GM12878 (cell line): ENCODE measurements around the gene PLEKHA7. TPM values are rescaled to one million over a fixed set of nuclear protein-coding genes. Genes with fewer than 3 reads are reported as not detected.

ENCODE experiments used
- ATAC-seq: fragments of 200-7000 bp; cut with Tn5 transposase; 3 replicates; pipeline ENCODE4 v1.9.1; 2020; ENCODE audit warnings: mild to moderate bottlenecking, moderate library complexity
- BruUV-seq: library from RNA; stranded (reverse); fragments of 400-500 nt; replicated peaks from 2 replicates; lab custom pipeline; 2021; lab: Mats Ljungman, UMichigan
- CTCF ChIA-PET: fragments of 300-600 bp; sonication (Branson Sonifier 250); formaldehyde crosslinking; extraction: SDS; loops from one replicate; lab custom pipeline; 2021; ENCODE audit warnings: inconsistent platforms; lab: Yijun Ruan, JAX
- POLR2A ChIA-PET: fragments of 350-600 bp; formaldehyde crosslinking; extraction: SDS; loops from one replicate; lab custom pipeline; 2021; ENCODE audit warnings: inconsistent platforms; lab: Charles Lee
- RAD21 ChIA-PET: fragments of 300-600 bp; sonication (Branson Sonifier 250); formaldehyde crosslinking; loops from one replicate; lab custom pipeline; 2023; ENCODE audit warnings: antibody characterized with exemption; ENCODE audit not compliant: unreplicated experiment; lab: Charles Lee
- SMC1A ChIA-PET: fragments of 300-600 bp; sonication (Branson Sonifier 250); formaldehyde crosslinking; loops from one replicate; lab custom pipeline; 2023; ENCODE audit not compliant: unreplicated experiment, uncharacterized antibody; lab: Charles Lee
- DNase-seq: peaks from one replicate; pipeline ENCODE4 v3.0.0-alpha.2; 2011; ENCODE audit warnings: low read depth, low spot score
- FAIRE-seq: peaks from 3 replicates; lab custom pipeline; 2011; peaks lifted over from hg19 to GRCh38; lab: Jason Lieb, UNC
- H2AFZ ChIP-seq: 2 replicates; pipeline ENCODE4 v1.6.0; 2011; ENCODE audit warnings: low read depth, low read length, control low read depth; ENCODE audit not compliant: control insufficient read depth
- H3K27ac ChIP-seq: 2 replicates; pipeline ENCODE4 v1.5.1; 2011; ENCODE audit warnings: control low read depth; ENCODE audit not compliant: control insufficient read depth, insufficient read depth
- H3K27me3 ChIP-seq, 2 experiments: replicated peaks in 1 of 2; 2 replicates each; pipeline versions ENCODE4 v1.6.0 to v1.6.1; 2011; ENCODE audit warnings: low read length in 1 of 2; ENCODE audit not compliant: control insufficient read depth in 2 of 2, insufficient read depth in 2 of 2
- H3K36me3 ChIP-seq, 2 experiments: 2 replicates each; pipeline ENCODE4 v1.5.1; 2011; ENCODE audit warnings: low read length in 1 of 2; ENCODE audit not compliant: control insufficient read depth in 2 of 2, insufficient read depth in 2 of 2
- H3K4me1 ChIP-seq: 2 replicates; pipeline ENCODE4 v1.6.1; 2011; ENCODE audit warnings: mild to moderate bottlenecking, low read length, moderate library complexity, mixed read lengths; ENCODE audit not compliant: control insufficient read depth, insufficient read depth
- H3K4me2 ChIP-seq: 2 replicates; pipeline ENCODE4 v1.6.0; 2011; ENCODE audit warnings: control low read depth; ENCODE audit not compliant: control insufficient read depth, insufficient read depth
- H3K4me3 ChIP-seq: fragments of 200-600 bp; sonication (generic); 2 replicates; pipeline ENCODE4 v1.5.1; 2016
- H3K79me2 ChIP-seq: 2 replicates; pipeline ENCODE4 v1.6.0; 2011; ENCODE audit warnings: low read length; ENCODE audit not compliant: control insufficient read depth, insufficient read depth
- H3K9ac ChIP-seq: 2 replicates; pipeline ENCODE4 v1.8.0; 2011; ENCODE audit warnings: low read length, control low read depth, mixed read lengths; ENCODE audit not compliant: control insufficient read depth, insufficient read depth
- H3K9me3 ChIP-seq: replicated peaks from 3 replicates; pipeline ENCODE4 v1.5.1; 2011; ENCODE audit warnings: mild to moderate bottlenecking, low read length; ENCODE audit not compliant: control insufficient read depth, insufficient read depth
- H4K20me1 ChIP-seq: 2 replicates; pipeline ENCODE4 v1.6.0; 2011; ENCODE audit not compliant: control insufficient read depth, insufficient read depth
- BMI1 ChIP-seq: fragments of 450-650 bp; IDR thresholded peaks from 2 replicates; pipeline ENCODE4 v1.6.1; 2016; ENCODE audit warnings: mild to moderate bottlenecking, moderate library complexity, borderline replicate concordance
- EGR1 ChIP-seq, 2 experiments: IDR thresholded peaks; 1 replicate in 1 of 2; 2 replicates in 1 of 2; pipeline ENCODE4 v1.6.1; 2011 to 2012; ENCODE audit warnings: low read depth in 2 of 2, low read length in 2 of 2, borderline replicate concordance in 1 of 2, mild to moderate bottlenecking in 1 of 2, moderate library complexity in 1 of 2
- IRF5 ChIP-seq: fragments of 450-650 bp; IDR thresholded peaks from 2 replicates; pipeline ENCODE4 v1.6.1; 2017; ENCODE audit warnings: borderline replicate concordance
- JUND ChIP-seq: IDR thresholded peaks from 2 replicates; pipeline ENCODE4 v1.6.1; 2012; ENCODE audit warnings: low read depth, mild to moderate bottlenecking, low read length, improper control_type of control experiment, moderate library complexity
- MXI1 ChIP-seq: fragments of 150-350 bp; IDR thresholded peaks from 2 replicates; pipeline ENCODE4 v1.6.1; 2011; ENCODE audit warnings: low read depth, mild to moderate bottlenecking, inconsistent platforms, low read length, improper control_type of control experiment
- NBN ChIP-seq: fragments of 450-650 bp; IDR thresholded peaks from 2 replicates; pipeline ENCODE4 v1.6.1; 2016
- PAX8 ChIP-seq: fragments of 450-650 bp; IDR thresholded peaks from 2 replicates; pipeline ENCODE4 v1.6.1; 2017; ENCODE audit warnings: mild to moderate bottlenecking, moderate library complexity
- RAD51 ChIP-seq: fragments of 450-650 bp; IDR thresholded peaks from 2 replicates; pipeline ENCODE4 v1.6.1; 2016; ENCODE audit warnings: moderate library complexity, mild to moderate bottlenecking, inconsistent platforms
- RCOR1 ChIP-seq: conservative IDR thresholded peaks from 2 replicates; pipeline ENCODE4 v1.6.1; 2012; ENCODE audit warnings: low read depth, low read length, improper control_type of control experiment
- SIX5 ChIP-seq: IDR thresholded peaks from 2 replicates; pipeline ENCODE4 v1.6.1; 2011; ENCODE audit warnings: mild to moderate bottlenecking, low read depth, low read length, moderate library complexity; ENCODE audit not compliant: severe bottlenecking
- SUPT20H ChIP-seq: IDR thresholded peaks from 2 replicates; pipeline ENCODE4 v1.6.1; 2011; ENCODE audit warnings: low read depth, mild to moderate bottlenecking, low read length, moderate library complexity, borderline replicate concordance; ENCODE audit not compliant: control insufficient read depth
- TARDBP ChIP-seq: IDR thresholded peaks from 2 replicates; pipeline ENCODE4 v1.6.1; 2016; ENCODE audit warnings: borderline replicate concordance
- TBL1XR1 ChIP-seq: IDR thresholded peaks from 2 replicates; pipeline ENCODE4 v1.6.1; 2012; ENCODE audit warnings: low read depth, low read length, improper control_type of control experiment
- USF1 ChIP-seq: IDR thresholded peaks from 2 replicates; pipeline ENCODE4 v1.6.1; 2011; ENCODE audit warnings: borderline replicate concordance, low read depth, mild to moderate bottlenecking, moderate library complexity, mixed read lengths, low read length; ENCODE audit not compliant: insufficient read depth; ENCODE audit errors: extremely low read length
- ZNF687 ChIP-seq: fragments of 450-650 bp; IDR thresholded peaks from 2 replicates; pipeline ENCODE4 v1.6.1; 2017; ENCODE audit warnings: mild to moderate bottlenecking, moderate library complexity
- WGBS: methylation state at CpG from one replicate; pipeline ENCODE4 v1.1.6; 2016; ENCODE audit warnings: low lambda C conversion rate; ENCODE audit not compliant: insufficient replicate concordance, insufficient coverage; ENCODE audit errors: missing lambda C conversion rate; 5-methylcytosine and 5-hydroxymethylcytosine counted together
- in situ Hi-C: fragments of 300-500 bp; cut with MboI; formaldehyde crosslinking; loops from 9 replicates; pipeline ENCODE4 v1.14.3; 2018; ENCODE audit warnings: mixed read lengths
- intact Hi-C: fragments of 100-400 bp; cut with micrococcal nuclease; formaldehyde crosslinking; loops from one replicate; pipeline ENCODE4 v1.14.2; 2022; ENCODE audit not compliant: unreplicated experiment
- polyA plus RNA-seq, 11 experiments: library from polyadenylated mRNA; depleted of rRNA in 4 of 11; unstranded in 6 of 11; stranded (reverse) in 5 of 11; fragments of >200 nt; fragmentation: Nextera tagmentation in 4 of 11; fragmentation: Illumina TruSeq in 1 of 11; extraction: Ambion mirVana in 4 of 11; extraction: Trizol in 1 of 11; gene quantifications; 1 replicate in 1 of 11; 2 replicates in 10 of 11; pipeline versions ENCODE4 v1.2.1 to v1.2.3, GENCODE V29; 2011 to 2016; ENCODE audit warnings: inconsistent platforms in 2 of 11, missing spikeins in 2 of 11, low read depth in 1 of 11
- total RNA-seq, 4 experiments: library from RNA; depleted of rRNA in 3 of 4; stranded (reverse); fragments of >200 nt in 3 of 4; fragmentation: Illumina TruSeq in 1 of 4; extraction: Trizol in 1 of 4; gene quantifications; 2 replicates each; pipeline versions ENCODE4 v1.2.1 to v1.2.3, GENCODE V29; 2013 to 2021
- TF ChIP-seq, protein P1 (sequence below): fragments of 450-650 bp; conservative IDR thresholded peaks from 2 replicates; pipeline ENCODE4 v1.6.1; 2017; ENCODE audit warnings: mild to moderate bottlenecking, moderate library complexity

PLEKHA7 gene
- total and polyA plus RNA-seq, 10 of the 15 experiments (the other 5 are each of a cell fraction or from before 2014, with no cell fraction given) = 0.45 to 5.3 (median 2.1) TPM

DNA sequence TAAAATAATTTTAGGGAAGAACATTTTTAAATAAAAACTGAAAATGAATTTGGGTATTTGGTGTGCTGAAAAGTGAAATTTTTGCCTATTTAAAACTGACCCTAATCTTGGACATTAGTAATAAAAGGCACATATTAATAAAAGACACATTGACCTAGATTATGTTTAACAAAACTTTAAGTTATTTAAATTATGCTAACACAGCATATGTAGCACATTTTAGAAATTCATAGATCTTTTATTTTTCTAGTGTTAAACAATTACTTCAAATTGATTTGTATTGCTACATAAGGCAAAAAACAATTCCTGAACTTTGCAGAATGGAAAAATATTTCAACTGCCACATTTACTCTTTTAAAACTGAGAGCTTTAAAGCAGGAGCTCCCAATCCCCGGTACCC is 265.1 kb downstream of the PLEKHA7 start:
- WGBS = 100% methylated on average over 1 of the region's 1 CpG
- CTCF ChIA-PET = interaction anchor here (1.1 to 3.4 kb wide), 3 partner anchors 9 to 117 kb away, joined by 3 to 12 read pairs (median 6); no protein-coding TSS in a partner anchor
- intact Hi-C loops = no loop called here
- Histone ChIP-seq H3K4me3 (no peak overlapping the region), H4K20me1 (no peaks in the 10 kb centered on the region; the same call in 1 of the 2 replicates), H3K27me3 (no peaks in the 10 kb centered on the region), H3K4me1 (no peaks in the 10 kb centered on the region), H3K36me3 (peaks cover 6 to 49% of the 10 kb centered on the region in 2 experiments), H3K4me2 (no peak overlapping the region), H3K9ac (no peak overlapping the region)
- no peak for FAIRE-seq
- in situ Hi-C loops = no loop called here
- TF ChIP-seq SIX5 (no peak), NBN (no peak), SUPT20H (no peak), USF1 (no peak), TBL1XR1 (no peak), ZNF687 (no peak), TARDBP (no peak), IRF5 (no peak), MXI1 (no peak), JUND (no peak), PAX8 (no peak), BMI1 (no peak), EGR1 (IDR thresholded peaks at IDR 0.05; ENCODE audit: borderline replicate concordance in 1 of 2, low read depth in 2 of 2, low read length in 2 of 2) (no peak), RAD51 (no peak), RCOR1 (no peak)
- TF ChIP-seq, protein P1, sequence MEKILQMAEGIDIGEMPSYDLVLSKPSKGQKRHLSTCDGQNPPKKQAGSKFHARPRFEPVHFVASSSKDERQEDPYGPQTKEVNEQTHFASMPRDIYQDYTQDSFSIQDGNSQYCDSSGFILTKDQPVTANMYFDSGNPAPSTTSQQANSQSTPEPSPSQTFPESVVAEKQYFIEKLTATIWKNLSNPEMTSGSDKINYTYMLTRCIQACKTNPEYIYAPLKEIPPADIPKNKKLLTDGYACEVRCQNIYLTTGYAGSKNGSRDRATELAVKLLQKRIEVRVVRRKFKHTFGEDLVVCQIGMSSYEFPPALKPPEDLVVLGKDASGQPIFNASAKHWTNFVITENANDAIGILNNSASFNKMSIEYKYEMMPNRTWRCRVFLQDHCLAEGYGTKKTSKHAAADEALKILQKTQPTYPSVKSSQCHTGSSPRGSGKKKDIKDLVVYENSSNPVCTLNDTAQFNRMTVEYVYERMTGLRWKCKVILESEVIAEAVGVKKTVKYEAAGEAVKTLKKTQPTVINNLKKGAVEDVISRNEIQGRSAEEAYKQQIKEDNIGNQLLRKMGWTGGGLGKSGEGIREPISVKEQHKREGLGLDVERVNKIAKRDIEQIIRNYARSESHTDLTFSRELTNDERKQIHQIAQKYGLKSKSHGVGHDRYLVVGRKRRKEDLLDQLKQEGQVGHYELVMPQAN = no peak
- TF ChIP-seq, all 136 proteins: peak for 0
- peaks cover 13% of the 10 kb centered on the region for H3K79me2 ChIP-seq
- H3K27ac ChIP-seq = no peak overlapping the region
- no peaks in the 10 kb centered on the region for H3K9me3 ChIP-seq
- ATAC-seq (no peak), DNase-seq (no peak)
- no peak overlapping the region for H2AFZ ChIP-seq
- ChIA-PET RAD21 (interaction anchor here (1.1 kb wide), 1 partner anchor 10 kb away, joined by 4 read pairs; the partner anchor contains the start of gene C11orf58), SMC1A (interaction anchor here (1.8 to 2.0 kb wide), 2 partner anchors 9 to 11 kb away, joined by 6 to 8 read pairs; partner anchors contain the start of gene C11orf58), POLR2A (interaction anchor here (2.9 kb wide), 1 partner anchor 10 kb away, joined by 17 read pairs; the partner anchor contains the start of gene C11orf58)
- no TSS peak for BruUV-seq
